GM12891 (cell line): ENCODE results near the gene KAZN.

Source experiments
- POLR2A ChIP-seq: IDR thresholded peaks from 2 replicates; pipeline ENCODE4 v1.6.1; 2011; ENCODE audit warnings: low read depth, low read length, control low read depth
- SPI1 ChIP-seq: IDR thresholded peaks from 2 replicates; pipeline ENCODE4 v1.6.1; 2011; ENCODE audit warnings: low read depth, low read length, control low read depth

DNA sequence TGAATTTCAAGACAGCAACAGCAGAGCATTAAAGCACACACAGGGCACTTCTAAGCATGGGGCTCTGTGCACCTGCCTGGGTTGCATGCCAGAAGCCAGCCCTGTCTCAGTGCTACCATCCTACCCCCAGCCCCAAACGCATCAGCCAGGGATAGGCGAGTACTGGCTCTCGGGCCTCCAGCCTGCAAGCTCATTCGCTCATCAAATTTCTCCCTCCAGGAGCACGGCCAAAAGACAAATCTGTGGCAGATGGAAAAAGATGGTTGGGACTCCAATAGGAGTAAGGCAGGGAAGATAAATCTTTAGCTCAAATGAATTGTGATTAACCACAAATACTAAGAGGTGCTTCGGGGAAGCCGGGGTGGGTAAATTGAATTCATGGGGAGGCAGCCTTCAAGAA, 189.6 kb downstream of the KAZN start:
- TF ChIP-seq POLR2A (no peak), SPI1 (no peak)
